ENCODE measurements around the gene BSDC1. TPM values are rescaled to one million over a fixed set of nuclear protein-coding genes. Genes with fewer than 3 reads are reported as not detected.

The BSDC1 gene
- total RNA-seq, 1 experiment from 2014 or later: 64.9 TPM

DNA sequence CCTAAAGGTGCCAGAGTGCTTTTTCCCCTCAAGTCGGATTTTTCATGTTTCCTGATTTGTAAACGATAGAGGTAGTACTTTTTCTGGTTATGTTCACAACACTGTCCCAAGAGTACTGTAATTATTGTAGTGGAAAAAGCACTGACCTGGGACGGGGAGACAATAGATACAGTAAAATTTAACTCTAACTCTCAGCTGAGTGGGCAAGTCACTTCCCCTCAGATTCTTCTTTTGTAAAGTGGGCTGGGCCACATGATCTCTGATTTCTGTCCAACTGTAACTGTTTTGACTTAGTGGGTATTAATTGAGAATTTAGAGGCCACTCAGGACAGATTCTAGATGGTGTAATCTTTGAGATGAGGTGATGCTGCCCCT, 77.4 kb downstream of the BSDC1 start:
- TF ChIP-seq, protein P1, sequence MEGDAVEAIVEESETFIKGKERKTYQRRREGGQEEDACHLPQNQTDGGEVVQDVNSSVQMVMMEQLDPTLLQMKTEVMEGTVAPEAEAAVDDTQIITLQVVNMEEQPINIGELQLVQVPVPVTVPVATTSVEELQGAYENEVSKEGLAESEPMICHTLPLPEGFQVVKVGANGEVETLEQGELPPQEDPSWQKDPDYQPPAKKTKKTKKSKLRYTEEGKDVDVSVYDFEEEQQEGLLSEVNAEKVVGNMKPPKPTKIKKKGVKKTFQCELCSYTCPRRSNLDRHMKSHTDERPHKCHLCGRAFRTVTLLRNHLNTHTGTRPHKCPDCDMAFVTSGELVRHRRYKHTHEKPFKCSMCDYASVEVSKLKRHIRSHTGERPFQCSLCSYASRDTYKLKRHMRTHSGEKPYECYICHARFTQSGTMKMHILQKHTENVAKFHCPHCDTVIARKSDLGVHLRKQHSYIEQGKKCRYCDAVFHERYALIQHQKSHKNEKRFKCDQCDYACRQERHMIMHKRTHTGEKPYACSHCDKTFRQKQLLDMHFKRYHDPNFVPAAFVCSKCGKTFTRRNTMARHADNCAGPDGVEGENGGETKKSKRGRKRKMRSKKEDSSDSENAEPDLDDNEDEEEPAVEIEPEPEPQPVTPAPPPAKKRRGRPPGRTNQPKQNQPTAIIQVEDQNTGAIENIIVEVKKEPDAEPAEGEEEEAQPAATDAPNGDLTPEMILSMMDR (IDR thresholded peaks at IDR 0.05): no peak
- TF ChIP-seq TCF7L2 (IDR thresholded peaks at IDR 0.05; ENCODE audit: low read depth, low read length) (no peak), POLR2AphosphoS5 (IDR thresholded peaks at IDR 0.05; ENCODE audit: low read depth, low read length) (no peak), SIN3A (IDR thresholded peaks at IDR 0.05; ENCODE audit: borderline replicate concordance, insufficient read depth, low read depth, low read length) (no peak)
- TF ChIP-seq, protein P2, sequence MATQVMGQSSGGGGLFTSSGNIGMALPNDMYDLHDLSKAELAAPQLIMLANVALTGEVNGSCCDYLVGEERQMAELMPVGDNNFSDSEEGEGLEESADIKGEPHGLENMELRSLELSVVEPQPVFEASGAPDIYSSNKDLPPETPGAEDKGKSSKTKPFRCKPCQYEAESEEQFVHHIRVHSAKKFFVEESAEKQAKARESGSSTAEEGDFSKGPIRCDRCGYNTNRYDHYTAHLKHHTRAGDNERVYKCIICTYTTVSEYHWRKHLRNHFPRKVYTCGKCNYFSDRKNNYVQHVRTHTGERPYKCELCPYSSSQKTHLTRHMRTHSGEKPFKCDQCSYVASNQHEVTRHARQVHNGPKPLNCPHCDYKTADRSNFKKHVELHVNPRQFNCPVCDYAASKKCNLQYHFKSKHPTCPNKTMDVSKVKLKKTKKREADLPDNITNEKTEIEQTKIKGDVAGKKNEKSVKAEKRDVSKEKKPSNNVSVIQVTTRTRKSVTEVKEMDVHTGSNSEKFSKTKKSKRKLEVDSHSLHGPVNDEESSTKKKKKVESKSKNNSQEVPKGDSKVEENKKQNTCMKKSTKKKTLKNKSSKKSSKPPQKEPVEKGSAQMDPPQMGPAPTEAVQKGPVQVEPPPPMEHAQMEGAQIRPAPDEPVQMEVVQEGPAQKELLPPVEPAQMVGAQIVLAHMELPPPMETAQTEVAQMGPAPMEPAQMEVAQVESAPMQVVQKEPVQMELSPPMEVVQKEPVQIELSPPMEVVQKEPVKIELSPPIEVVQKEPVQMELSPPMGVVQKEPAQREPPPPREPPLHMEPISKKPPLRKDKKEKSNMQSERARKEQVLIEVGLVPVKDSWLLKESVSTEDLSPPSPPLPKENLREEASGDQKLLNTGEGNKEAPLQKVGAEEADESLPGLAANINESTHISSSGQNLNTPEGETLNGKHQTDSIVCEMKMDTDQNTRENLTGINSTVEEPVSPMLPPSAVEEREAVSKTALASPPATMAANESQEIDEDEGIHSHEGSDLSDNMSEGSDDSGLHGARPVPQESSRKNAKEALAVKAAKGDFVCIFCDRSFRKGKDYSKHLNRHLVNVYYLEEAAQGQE (IDR thresholded peaks at IDR 0.05; ENCODE audit: insufficient read depth in 1 of 2, low read depth in 2 of 2, low read length in 1 of 2): no peak
- Histone ChIP-seq H3K36me3 (ENCODE audit: control insufficient read depth, insufficient read depth, low read length) (peaks cover 11% of the 10 kb centered on the region), H3K4me3 (ENCODE audit: low read depth in 2 of 2, low read length in 2 of 2) (no peak overlapping the region), H3K27ac (ENCODE audit: low read length) (no peak overlapping the region), H3K4me1 (ENCODE audit: control insufficient read depth, insufficient read depth, low read length) (peaks cover 4% of the 10 kb centered on the region; the same call in 1 of the 2 replicates), H3K9me3 (ENCODE audit: control insufficient read depth, insufficient read depth, low read depth, low read length) (no peaks in the 10 kb centered on the region), H3K27me3 (ENCODE audit: control insufficient read depth, insufficient read depth, low read length) (no peaks in the 10 kb centered on the region)
- ATAC-seq (no peak), DNase-seq (ENCODE audit: low read depth, low spot score) (no peak)
- in situ Hi-C loops (cut with HindIII; ENCODE audit: low pct_unique_long_range_greater_than_20kb, low sequenced_read_pairs) (no loop called here), intact Hi-C loops (cut with micrococcal nuclease; ENCODE audit: unreplicated experiment) (loop anchor here (1.0 kb wide), 1 partner anchor 96 kb away; no protein-coding TSS in a partner anchor)
- BruUV-seq (replicated peaks): no TSS peak
- ChIA-PET POLR2A (no interaction called here), CTCF (interaction anchor here (0.9 kb wide), 1 partner anchor 100 kb away, joined by 5 read pairs; no protein-coding TSS in a partner anchor)

Other genes with a start within 250 kb of the BSDC1 start
- 115 TPM for gene TXLNA, start 214.8 kb downstream of the BSDC1 start, total RNA-seq (2021; ENCODE audit: unreplicated experiment)
- gene CCDC28B, start 193.8 kb downstream of the BSDC1 start, total RNA-seq (2021; ENCODE audit: unreplicated experiment): 10.8 TPM
- 4.4 TPM for gene IQCC, start 188.8 kb downstream of the BSDC1 start, total RNA-seq (2021; ENCODE audit: unreplicated experiment)
- not detected for gene DCDC2B, start 185.4 kb downstream of the BSDC1 start, total RNA-seq (2021; ENCODE audit: unreplicated experiment)
- 23.3 TPM for gene TMEM234, start 172.1 kb downstream of the BSDC1 start, total RNA-seq (2021; ENCODE audit: unreplicated experiment)
- 294 TPM for gene EIF3I, start 172.0 kb downstream of the BSDC1 start, total RNA-seq (2021; ENCODE audit: unreplicated experiment)
- gene FAM167B, start 147.2 kb downstream of the BSDC1 start, total RNA-seq (2021; ENCODE audit: unreplicated experiment): 1.9 TPM
- gene LCK, start 143.2 kb downstream of the BSDC1 start, total RNA-seq (2021; ENCODE audit: unreplicated experiment): 0.57 TPM
- 256 TPM for gene HDAC1, start 102.4 kb downstream of the BSDC1 start, total RNA-seq (2021; ENCODE audit: unreplicated experiment)
- 176 TPM for gene MARCKSL1, start 58.2 kb downstream of the BSDC1 start, total RNA-seq (2021; ENCODE audit: unreplicated experiment)
- gene FAM229A, start 32.0 kb downstream of the BSDC1 start, total RNA-seq (2021; ENCODE audit: unreplicated experiment): 6.7 TPM
- gene TSSK3, start 31.9 kb downstream of the BSDC1 start, total RNA-seq (2021; ENCODE audit: unreplicated experiment): 3.6 TPM
- 0.08 TPM for gene ZBTB8B, start 70.6 kb upstream of the BSDC1 start, total RNA-seq (2021; ENCODE audit: unreplicated experiment)
- gene ZBTB8A, start 145.0 kb upstream of the BSDC1 start, total RNA-seq (2021; ENCODE audit: unreplicated experiment): 6.5 TPM